SK-N-SH treated with all-trans-retinoic acid at 6 μM for 48 hours (cell line): ENCODE data around the gene SUN2.

Source experiments
- ARNTL ChIP-seq: fragments of 450-650 bp; formaldehyde crosslinking; IDR thresholded peaks from 2 replicates; pipeline ENCODE4 v1.5.0; 2020; ENCODE audit warnings: low read depth, mild to moderate bottlenecking, moderate library complexity, borderline replicate concordance
- GLIS3 ChIP-seq: fragments of 250-450 bp; sonication (Bioruptor Pico); IDR thresholded peaks from 2 replicates; pipeline ENCODE4 v1.5.0; 2020; ENCODE audit warnings: mild to moderate bottlenecking, moderate library complexity
- ISL1 ChIP-seq: fragments of 250-450 bp; sonication (Bioruptor Pico); IDR thresholded peaks from 2 replicates; pipeline ENCODE4 v2.1.2; 2022; ENCODE audit warnings: mild to moderate bottlenecking, moderate library complexity
- RARB ChIP-seq: fragments of 250-450 bp; sonication (Bioruptor Pico); IDR thresholded peaks from 2 replicates; pipeline ENCODE4 v1.8.0; 2021; ENCODE audit warnings: mild to moderate bottlenecking, moderate library complexity
- TSHZ2 ChIP-seq: fragments of 250-450 bp; sonication (Bioruptor Pico); IDR thresholded peaks from 2 replicates; pipeline ENCODE4 v1.5.0; 2020; ENCODE audit warnings: mild to moderate bottlenecking, moderate library complexity
- ZNF70 ChIP-seq: fragments of 450-650 bp; formaldehyde crosslinking; IDR thresholded peaks from 2 replicates; pipeline ENCODE4 v1.5.0; 2020; ENCODE audit warnings: mild to moderate bottlenecking, moderate library complexity

- TF ChIP-seq TSHZ2: no peak
- TF ChIP-seq GLIS3 (CRISPR knock-in tag): no peak
- no peak for TF ChIP-seq ISL1 (CRISPR knock-in tag)
- TF ChIP-seq ZNF70: no peak
- TF ChIP-seq RARB (CRISPR knock-in tag): no peak
- TF ChIP-seq ARNTL (CRISPR knock-in tag): no peak
These were observed 9.9 kb downstream of the SUN2 start for GRCh38 chr22:38745676-38746460.
